Liver (tissue), 3 donors: Measurements from ENCODE around the gene TMX2.

ENCODE experiments used
- CTCF ChIP-seq: fragments of 150-350 bp; IDR thresholded peaks from 2 replicates; pipeline ENCODE4 v1.5.1; 2017; ENCODE audit warnings: improper control_type of control experiment, low read depth, low read length; ENCODE audit not compliant: missing input control
- FOXA1 ChIP-seq: IDR thresholded peaks from 2 replicates; pipeline ENCODE4 v1.6.1; 2016; ENCODE audit warnings: antibody characterized with exemption
- RAD21 ChIP-seq, 2 donors: IDR thresholded peaks; 2 replicates each; pipeline ENCODE4 v1.6.1; 2016; ENCODE audit warnings: antibody characterized with exemption in 2 of 2, mild to moderate bottlenecking in 2 of 2
- REST ChIP-seq: IDR thresholded peaks from 2 replicates; pipeline ENCODE4 v1.6.1; 2016; ENCODE audit warnings: antibody characterized with exemption, mild to moderate bottlenecking
- SP1 ChIP-seq: IDR thresholded peaks from 2 replicates; pipeline ENCODE4 v1.6.1; 2018; ENCODE audit warnings: antibody characterized with exemption, mild to moderate bottlenecking
- TAF1 ChIP-seq: conservative IDR thresholded peaks from 2 replicates; pipeline ENCODE4 v1.6.1; 2016; ENCODE audit warnings: antibody characterized with exemption, mild to moderate bottlenecking
- donor health status: healthy.
- donor health status: healthy.

- TF ChIP-seq CTCF (no peak), REST (no peak), SP1 (no peak), FOXA1 (no peak), RAD21 (IDR thresholded peaks at IDR 0.05) (no peak), TAF1 (no peak)
These were observed 23.4 kb downstream of the TMX2 start for GRCh38 chr11:57735619-57736298.
